H1 (cell line): Measurements from ENCODE around the gene ATP6V0A1.

Experiments used
- CTCF ChIP-seq, 3 experiments: IDR thresholded peaks; 1 replicate in 2 of 3; 2 replicates in 1 of 3; pipeline versions ENCODE4 v1.5.1 to v1.6.1; 2011; ENCODE audit warnings: low read length in 3 of 3, mild to moderate bottlenecking in 3 of 3, inconsistent platforms in 2 of 3, low read depth in 1 of 3, moderate library complexity in 1 of 3; ENCODE audit not compliant: insufficient read depth in 1 of 3; ENCODE audit errors: control extremely low read depth in 1 of 3
- EP300 ChIP-seq, 2 experiments: IDR thresholded peaks; 1 replicate in 1 of 2; 2 replicates in 1 of 2; pipeline ENCODE4 v1.6.1; 2011 to 2012; ENCODE audit warnings: low read depth in 2 of 2, low read length in 2 of 2, mild to moderate bottlenecking in 2 of 2, borderline replicate concordance in 1 of 2, inconsistent platforms in 1 of 2, moderate library complexity in 1 of 2
- KDM5A ChIP-seq: fragments of 200-600 bp; IDR thresholded peaks from 2 replicates; pipeline ENCODE4 v1.7.1; 2012; ENCODE audit warnings: mild to moderate bottlenecking, low read length, inconsistent platforms, mixed read lengths
- MAX ChIP-seq: IDR thresholded peaks from 2 replicates; pipeline ENCODE4 v1.6.1; 2012; ENCODE audit warnings: inconsistent platforms
- PHF8 ChIP-seq: fragments of 200-600 bp; sonication (generic); conservative IDR thresholded peaks from 2 replicates; pipeline ENCODE4 v1.7.1; 2012; ENCODE audit warnings: low read depth, mild to moderate bottlenecking, inconsistent platforms, low read length, moderate library complexity
- RFX5 ChIP-seq: IDR thresholded peaks from 2 replicates; pipeline ENCODE4 v1.6.1; 2011; ENCODE audit warnings: low read depth, low read length, improper control_type of control experiment, borderline replicate concordance
- RNF2 ChIP-seq: fragments of 200-900, 300-1000 bp; sonication (generic); IDR thresholded peaks from 2 replicates; pipeline ENCODE4 v1.7.1; 2016; ENCODE audit warnings: borderline replicate concordance, low read depth, mild to moderate bottlenecking, antibody characterized with exemption, low read length; ENCODE audit not compliant: poor library complexity, severe bottlenecking; ENCODE audit errors: missing control alignments
- SIN3A ChIP-seq, 2 experiments: IDR thresholded peaks in 1 of 2; conservative IDR thresholded peaks in 1 of 2; 2 replicates each; pipeline ENCODE4 v1.6.1; 2011 to 2012; ENCODE audit warnings: low read length in 2 of 2, improper control_type of control experiment in 1 of 2, low read depth in 1 of 2, mild to moderate bottlenecking in 1 of 2
- SP1 ChIP-seq: IDR thresholded peaks from 2 replicates; pipeline ENCODE4 v1.6.1; 2011; ENCODE audit warnings: low read depth, low read length
- TCF12 ChIP-seq: IDR thresholded peaks from 2 replicates; pipeline ENCODE4 v1.6.1; 2011; ENCODE audit warnings: low read depth, mild to moderate bottlenecking, low read length
- USF2 ChIP-seq: IDR thresholded peaks from 2 replicates; pipeline ENCODE4 v1.6.1; 2011; ENCODE audit warnings: low read length, improper control_type of control experiment
- YY1 ChIP-seq: IDR thresholded peaks from 2 replicates; pipeline ENCODE4 v1.6.1; 2011; ENCODE audit warnings: low read depth, mild to moderate bottlenecking, low read length
- ZNF274 ChIP-seq: IDR thresholded peaks from 2 replicates; pipeline ENCODE4 v1.7.0; 2012; ENCODE audit warnings: low read length, borderline replicate concordance; ENCODE audit errors: extremely low read depth

- TF ChIP-seq CTCF (IDR thresholded peaks at IDR 0.05; ENCODE audit: control extremely low read depth in 1 of 3, insufficient read depth in 1 of 3, low read depth in 1 of 3, low read length in 3 of 3) (no peak), USF2 (no peak), ZNF274 (no peak), YY1 (peak; percentile 92), EP300 (IDR thresholded peaks at IDR 0.05; ENCODE audit: borderline replicate concordance in 1 of 2, low read depth in 2 of 2, low read length in 2 of 2) (no peak), KDM5A (no peak), TCF12 (no peak), RFX5 (no peak), PHF8 (0 out of 2 replicates have a peak, but pooled peaks have one; percentile 47), MAX (peak; percentile 90), SIN3A (conservative IDR thresholded peaks at IDR 0.05 in 1 of 2, IDR thresholded peaks at IDR 0.05 in 1 of 2; ENCODE audit: low read depth in 1 of 2, low read length in 2 of 2) (0 out of 4 replicates have a peak, but pooled peaks of 1 of the 2 experiments have one; percentile 49), RNF2 (no peak), SP1 (no peak)
Observed at GRCh38 chr17:42458497-42459255, at the start of gene ATP6V0A1.
